ENCODE measurements around the gene C19orf85. TPM values are rescaled to one million over a fixed set of nuclear protein-coding genes. Genes with fewer than 3 reads are reported as not detected.

C19orf85 gene
- total RNA-seq, 1 donor from 2014 or later: not detected

DNA sequence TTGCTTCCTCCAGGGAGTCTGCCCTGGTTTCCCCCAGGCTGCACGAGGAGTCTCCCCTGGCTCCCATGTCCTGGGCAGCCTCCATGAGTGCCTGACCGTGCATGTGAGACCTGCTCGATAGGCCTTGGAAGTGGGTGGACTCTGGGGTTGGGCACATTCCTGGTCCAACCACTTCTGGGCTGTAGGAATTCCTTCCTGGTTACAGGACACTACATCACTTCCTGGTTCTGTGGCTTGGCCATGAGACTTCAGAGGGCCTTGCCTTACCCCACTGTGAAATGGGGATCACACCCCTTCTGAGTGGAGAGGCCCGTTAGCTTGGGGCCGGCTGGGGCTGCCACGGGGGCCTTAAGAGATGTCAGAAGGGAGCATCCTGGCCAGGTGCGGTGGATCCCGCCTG, 7.9 kb upstream of the C19orf85 start:
- Mint-ChIP-seq H3K4me1 (ENCODE audit: low read depth) (peaks cover 27% of the 10 kb centered on the region), H3K4me3 (ENCODE audit: unreplicated experiment) (no peak overlapping the region), H3K36me3 (ENCODE audit: low read depth) (no peaks in the 10 kb centered on the region), H3K27ac (ENCODE audit: unreplicated experiment) (no peak overlapping the region), H3K27me3 (ENCODE audit: low read depth) (no peaks in the 10 kb centered on the region), H3K9me3 (ENCODE audit: low read depth) (no peaks in the 10 kb centered on the region)
- TF ChIP-seq, protein P1, sequence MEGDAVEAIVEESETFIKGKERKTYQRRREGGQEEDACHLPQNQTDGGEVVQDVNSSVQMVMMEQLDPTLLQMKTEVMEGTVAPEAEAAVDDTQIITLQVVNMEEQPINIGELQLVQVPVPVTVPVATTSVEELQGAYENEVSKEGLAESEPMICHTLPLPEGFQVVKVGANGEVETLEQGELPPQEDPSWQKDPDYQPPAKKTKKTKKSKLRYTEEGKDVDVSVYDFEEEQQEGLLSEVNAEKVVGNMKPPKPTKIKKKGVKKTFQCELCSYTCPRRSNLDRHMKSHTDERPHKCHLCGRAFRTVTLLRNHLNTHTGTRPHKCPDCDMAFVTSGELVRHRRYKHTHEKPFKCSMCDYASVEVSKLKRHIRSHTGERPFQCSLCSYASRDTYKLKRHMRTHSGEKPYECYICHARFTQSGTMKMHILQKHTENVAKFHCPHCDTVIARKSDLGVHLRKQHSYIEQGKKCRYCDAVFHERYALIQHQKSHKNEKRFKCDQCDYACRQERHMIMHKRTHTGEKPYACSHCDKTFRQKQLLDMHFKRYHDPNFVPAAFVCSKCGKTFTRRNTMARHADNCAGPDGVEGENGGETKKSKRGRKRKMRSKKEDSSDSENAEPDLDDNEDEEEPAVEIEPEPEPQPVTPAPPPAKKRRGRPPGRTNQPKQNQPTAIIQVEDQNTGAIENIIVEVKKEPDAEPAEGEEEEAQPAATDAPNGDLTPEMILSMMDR (IDR thresholded peaks at IDR 0.05): no peak
- DNase-seq (ENCODE audit: low spot score): no peak

DNA sequence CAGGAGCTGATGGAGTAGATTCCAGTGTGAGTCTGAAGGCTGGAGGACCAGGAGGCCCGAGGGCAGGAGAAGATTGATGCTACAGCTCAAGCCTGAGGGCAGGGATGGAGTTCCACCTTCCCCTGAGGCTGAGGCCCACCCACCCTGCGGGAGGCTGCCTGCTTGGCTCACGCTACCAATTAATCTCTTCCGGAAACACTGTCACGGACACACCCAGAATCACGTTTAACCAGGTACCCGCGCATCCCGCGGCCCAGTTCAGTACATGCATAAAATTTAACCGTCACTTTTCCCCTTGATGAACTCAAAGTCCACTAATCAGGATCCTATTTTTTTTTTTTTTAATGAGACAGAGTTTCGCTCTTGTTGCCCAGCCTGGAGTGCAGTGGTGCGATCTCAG, 6.7 kb upstream of the C19orf85 start:
- Mint-ChIP-seq H3K36me3 (ENCODE audit: low read depth) (no peaks in the 10 kb centered on the region), H3K4me3 (ENCODE audit: unreplicated experiment) (no peak overlapping the region), H3K27me3 (ENCODE audit: low read depth) (no peaks in the 10 kb centered on the region), H3K4me1 (ENCODE audit: low read depth) (peaks cover 24% of the 10 kb centered on the region), H3K27ac (ENCODE audit: unreplicated experiment) (no peak overlapping the region), H3K9me3 (ENCODE audit: low read depth) (no peaks in the 10 kb centered on the region)
- TF ChIP-seq, protein P1 (IDR thresholded peaks at IDR 0.05): no peak
- DNase-seq (ENCODE audit: low spot score): no peak

DNA sequence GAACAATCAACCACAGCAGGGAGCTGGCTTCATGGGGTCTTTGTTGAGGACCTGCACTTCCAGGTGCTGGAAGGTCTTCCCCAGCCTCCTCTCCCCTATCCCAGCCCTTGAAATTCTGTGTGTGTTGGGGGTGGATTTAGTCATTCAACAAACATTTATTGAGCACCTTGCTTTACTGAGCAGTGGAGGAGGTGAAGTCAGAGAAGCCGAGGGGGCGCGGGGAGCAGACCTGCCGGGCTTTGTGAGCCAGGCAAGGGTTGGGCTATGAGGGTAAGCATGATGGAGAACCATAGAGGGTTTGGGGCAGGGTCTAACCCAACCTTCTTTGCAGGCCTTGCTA, 3.5 kb upstream of the C19orf85 start:
- no peak overlapping the region for H3K27ac Mint-ChIP-seq (ENCODE audit: unreplicated experiment)
- H3K27me3 Mint-ChIP-seq (ENCODE audit: low read depth): peaks cover under 1% of the 10 kb centered on the region
- H3K9me3 Mint-ChIP-seq (ENCODE audit: low read depth): no peaks in the 10 kb centered on the region
- DNase-seq (ENCODE audit: low spot score): no peak
- H3K36me3 Mint-ChIP-seq (ENCODE audit: low read depth): no peaks in the 10 kb centered on the region
- peaks cover 7% of the 10 kb centered on the region for H3K4me1 Mint-ChIP-seq (ENCODE audit: low read depth)
- TF ChIP-seq, protein P1 (IDR thresholded peaks at IDR 0.05): peak; percentile 8
- no peak overlapping the region for H3K4me3 Mint-ChIP-seq (ENCODE audit: unreplicated experiment)

DNA sequence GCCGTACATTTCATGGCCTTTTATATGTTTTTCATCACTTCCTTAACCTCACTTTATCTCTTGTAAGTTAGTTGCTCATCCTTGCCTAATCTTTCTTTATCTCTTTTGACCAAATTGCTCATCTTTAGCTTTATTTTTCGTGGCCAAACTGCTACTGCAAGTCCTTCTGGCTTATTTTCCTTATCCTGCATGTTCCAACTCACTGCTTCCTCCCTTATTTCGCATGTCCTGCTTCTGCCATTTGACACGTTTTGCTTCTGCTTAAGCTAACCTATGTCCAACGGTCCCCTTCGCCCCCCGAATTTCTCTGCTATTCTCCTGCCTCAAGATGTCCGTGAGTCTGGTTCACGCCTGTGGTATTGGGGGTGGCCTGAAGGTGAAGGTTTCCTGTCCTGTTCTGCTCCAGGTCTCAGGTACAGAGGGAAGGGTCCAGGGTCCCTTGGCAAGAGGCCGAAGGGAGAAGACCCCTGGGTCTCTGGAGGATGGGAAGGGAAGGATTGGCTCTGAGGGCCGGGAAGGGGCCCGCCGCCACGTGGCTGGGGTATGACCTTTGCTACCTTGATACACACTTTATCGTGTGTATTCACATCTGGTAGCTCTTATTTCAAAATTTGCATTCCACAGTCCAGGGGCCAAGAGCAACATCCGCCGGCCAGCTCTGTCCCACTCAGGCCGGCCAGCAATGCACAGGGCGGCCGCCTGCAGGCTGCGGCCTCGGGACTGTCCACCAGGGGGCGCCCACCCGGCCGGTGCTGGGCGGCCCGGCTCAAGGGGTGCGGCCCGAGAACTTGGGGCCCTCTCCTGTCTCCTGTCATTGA, 2.9 kb upstream of the C19orf85 start:
- Mint-ChIP-seq H3K27ac (ENCODE audit: unreplicated experiment) (no peak overlapping the region), H3K27me3 (ENCODE audit: low read depth) (peaks cover 2% of the 10 kb centered on the region), H3K4me1 (ENCODE audit: low read depth) (peaks cover 9% of the 10 kb centered on the region), H3K4me3 (ENCODE audit: unreplicated experiment) (no peak overlapping the region), H3K36me3 (ENCODE audit: low read depth) (no peaks in the 10 kb centered on the region), H3K9me3 (ENCODE audit: low read depth) (no peaks in the 10 kb centered on the region)
- DNase-seq (ENCODE audit: low spot score): no peak
- TF ChIP-seq, protein P1 (IDR thresholded peaks at IDR 0.05): peak; percentile 99

DNA sequence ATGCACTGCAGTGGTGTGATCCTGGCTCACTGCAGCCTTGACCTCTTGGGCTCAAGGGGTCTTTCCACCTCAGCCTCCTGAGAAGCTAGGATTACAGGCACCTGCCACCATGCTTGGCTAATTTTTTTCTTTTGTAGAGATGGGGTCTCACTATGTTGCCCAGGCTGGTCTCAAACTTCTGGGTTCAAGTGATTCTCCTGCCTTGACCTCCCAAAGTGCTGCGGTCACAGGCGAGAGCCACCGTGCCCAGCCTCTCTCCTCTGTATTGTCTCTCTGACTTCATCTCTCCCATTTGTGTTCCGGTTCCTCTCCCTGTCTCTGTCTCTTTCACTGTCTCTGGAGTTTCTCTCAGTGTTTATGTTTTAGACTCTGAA, 1.7 kb upstream of the C19orf85 start:
- DNase-seq (ENCODE audit: low spot score): no peak
- no peaks in the 10 kb centered on the region for H3K9me3 Mint-ChIP-seq (ENCODE audit: low read depth)
- peaks cover 21% of the 10 kb centered on the region for H3K4me1 Mint-ChIP-seq (ENCODE audit: low read depth)
- no peak overlapping the region for H3K4me3 Mint-ChIP-seq (ENCODE audit: unreplicated experiment)
- TF ChIP-seq, protein P1 (IDR thresholded peaks at IDR 0.05): no peak
- H3K36me3 Mint-ChIP-seq (ENCODE audit: low read depth): no peaks in the 10 kb centered on the region
- peaks cover 2% of the 10 kb centered on the region for H3K27me3 Mint-ChIP-seq (ENCODE audit: low read depth)
- no peak overlapping the region for H3K27ac Mint-ChIP-seq (ENCODE audit: unreplicated experiment)
